Activated T-helper 2 cell treated with anti-CD3 and anti-CD28 coated beads, Interferon-gamma antibody, Interleukin-2, Interleukin-4, amounts not matched to agents 10 μg/mL and 5 μg/mL and 100 μg/mL, durations not matched to agents 14 hours and 24 hours and 36 hours (primary cell): ENCODE data around the gene PSMB1. TPM values are rescaled to one million over a fixed set of nuclear protein-coding genes. Genes with fewer than 3 reads are reported as not detected.
"Not testable (repeated sequence)": the region's sequence is repeated elsewhere in the genome, so short reads cannot be mapped to it uniquely, and the experiment has no call there.

Experiments
- DNase-seq: peaks from one replicate; pipeline ENCODE4 v3.0.0; 2021; ENCODE audit warnings: low spot score
- H3K27ac Mint-ChIP-seq: one replicate; pipeline ENCODE4 v1.8.0; 2021; ENCODE audit warnings: mixed read lengths
- H3K27me3 Mint-ChIP-seq: one replicate; pipeline ENCODE4 v1.8.0; 2021; ENCODE audit warnings: low read depth, mixed read lengths
- H3K36me3 Mint-ChIP-seq: one replicate; pipeline ENCODE4 v1.8.0; 2021; ENCODE audit warnings: low read depth, mixed read lengths
- H3K4me1 Mint-ChIP-seq: one replicate; pipeline ENCODE4 v1.8.0; 2021; ENCODE audit warnings: low read depth, mixed read lengths
- H3K4me3 Mint-ChIP-seq: one replicate; pipeline ENCODE4 v1.8.0; 2021; ENCODE audit warnings: low read depth, mild to moderate bottlenecking, moderate library complexity, mixed read lengths
- H3K9me3 Mint-ChIP-seq: one replicate; pipeline ENCODE4 v1.8.0; 2021; ENCODE audit warnings: mixed read lengths
- intact Hi-C: fragments of 100-400 bp; cut with micrococcal nuclease; formaldehyde crosslinking; loops from one replicate; pipeline ENCODE4 v1.15.1; 2023
- total RNA-seq: library from RNA; stranded (reverse); gene quantifications from 2 replicates; pipeline ENCODE4 v1.2.3, GENCODE V29; 2022

The PSMB1 gene
- total RNA-seq, 1 donor from 2014 or later, result 277 TPM

GRCh38 chr6:170507728-170508127, 45.4 kb downstream of the PSMB1 start:
- H3K9me3 Mint-ChIP-seq, H3K27ac Mint-ChIP-seq, H3K4me1 Mint-ChIP-seq, H3K4me3 Mint-ChIP-seq, intact Hi-C loops, H3K27me3 Mint-ChIP-seq, DNase-seq, H3K36me3 Mint-ChIP-seq: not testable (repeated sequence)

DNA sequence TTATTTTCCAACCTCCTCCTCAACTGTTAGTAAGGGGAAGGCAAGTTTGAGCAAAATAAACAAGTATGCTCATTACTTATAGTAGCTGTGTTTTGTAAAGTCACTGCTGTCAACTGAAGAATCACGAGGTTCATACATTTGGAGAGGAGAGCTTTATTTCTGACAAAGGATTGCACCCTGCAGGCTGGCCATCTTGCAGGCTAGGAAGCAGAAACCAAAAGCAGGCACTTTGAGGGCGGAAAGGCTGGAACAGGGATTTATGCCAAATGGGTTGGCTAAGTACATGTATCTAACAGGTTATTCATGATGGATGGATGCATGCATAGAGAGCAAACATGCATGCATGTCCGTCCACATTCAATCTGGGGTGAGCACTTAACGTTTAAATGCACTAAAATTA, 46.7 kb downstream of the PSMB1 start:
- Mint-ChIP-seq H3K36me3 (no peaks in the 10 kb centered on the region), H3K9me3 (peaks cover 16% of the 10 kb centered on the region), H3K27me3 (peaks cover 10% of the 10 kb centered on the region), H3K4me1 (no peaks in the 10 kb centered on the region), H3K27ac (no peak overlapping the region), H3K4me3 (no peak overlapping the region)
- intact Hi-C loops, result no loop called here
- DNase-seq, result no peak

- DNase-seq, result no peak
- intact Hi-C loops, result no loop called here
- Mint-ChIP-seq H3K27me3 (peaks cover 14% of the 10 kb centered on the region), H3K4me3 (no peak overlapping the region), H3K9me3 (peaks cover 28% of the 10 kb centered on the region), H3K27ac (no peak overlapping the region), H3K4me1 (no peaks in the 10 kb centered on the region), H3K36me3 (no peaks in the 10 kb centered on the region)
These were observed 47.8 kb downstream of the PSMB1 start for GRCh38 chr6:170505306-170505705.

GRCh38 chr6:170504479-170504878, 48.6 kb downstream of the PSMB1 start:
- Mint-ChIP-seq H3K36me3 (no peaks in the 10 kb centered on the region), H3K4me3 (no peak overlapping the region)

GRCh38 chr6:170503414-170503761, 49.7 kb downstream of the PSMB1 start:
- H3K4me3 Mint-ChIP-seq, result no peak overlapping the region
- no peaks in the 10 kb centered on the region for H3K36me3 Mint-ChIP-seq
- H3K27me3 Mint-ChIP-seq, result peaks cover 10% of the 10 kb centered on the region
- DNase-seq, result no peak
- H3K27ac Mint-ChIP-seq, result no peak overlapping the region
- H3K4me1 Mint-ChIP-seq, result no peaks in the 10 kb centered on the region
- intact Hi-C loops, result no loop called here
- H3K9me3 Mint-ChIP-seq, result peaks cover 28% of the 10 kb centered on the region

More at GRCh38 chr6:170504479-170504878, 48.6 kb downstream of the PSMB1 start:
- no peak for DNase-seq
- intact Hi-C loops, result no loop called here
- Mint-ChIP-seq H3K27me3 (peaks cover 10% of the 10 kb centered on the region), H3K9me3 (peaks cover 28% of the 10 kb centered on the region), H3K4me1 (no peaks in the 10 kb centered on the region), H3K27ac (no peak overlapping the region)

GRCh38 chr6:170502733-170503413, 50.2 kb downstream of the PSMB1 start:
- H3K27me3 Mint-ChIP-seq, DNase-seq, H3K27ac Mint-ChIP-seq, H3K4me3 Mint-ChIP-seq, H3K36me3 Mint-ChIP-seq, intact Hi-C loops, H3K4me1 Mint-ChIP-seq: not testable (repeated sequence)
- H3K9me3 Mint-ChIP-seq, result peaks cover 28% of the 10 kb centered on the region

DNA sequence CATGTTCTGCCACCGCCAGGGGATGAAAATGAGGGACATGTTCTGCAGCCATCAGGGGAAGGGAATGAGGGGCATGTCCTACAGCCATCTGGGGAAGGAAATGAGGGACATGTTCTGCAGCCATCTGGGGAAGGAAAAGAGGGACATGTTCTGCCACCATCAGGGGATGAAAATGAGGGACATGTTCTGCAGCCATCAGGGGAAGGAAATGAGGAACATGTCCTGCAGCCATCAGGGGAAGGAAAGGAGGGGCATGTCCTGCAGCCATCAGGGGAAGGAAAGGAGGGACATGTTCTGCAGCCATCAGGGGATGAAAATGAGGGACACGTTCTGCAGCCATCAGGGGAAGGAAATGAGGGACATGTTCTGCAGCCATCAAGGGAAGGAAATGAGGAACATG, 50.8 kb downstream of the PSMB1 start:
- H3K36me3 Mint-ChIP-seq, H3K4me3 Mint-ChIP-seq, DNase-seq, H3K4me1 Mint-ChIP-seq, intact Hi-C loops, H3K27ac Mint-ChIP-seq: not testable (repeated sequence)
- H3K9me3 Mint-ChIP-seq, result peaks cover 28% of the 10 kb centered on the region
- H3K27me3 Mint-ChIP-seq, result peaks cover 12% of the 10 kb centered on the region

GRCh38 chr6:170500955-170501590, 52.0 kb downstream of the PSMB1 start:
- Mint-ChIP-seq H3K9me3 (peaks cover 28% of the 10 kb centered on the region), H3K4me3 (no peak overlapping the region), H3K36me3 (no peaks in the 10 kb centered on the region), H3K27ac (no peak overlapping the region), H3K4me1 (no peaks in the 10 kb centered on the region), H3K27me3 (peaks cover 17% of the 10 kb centered on the region)
- DNase-seq, result no peak
- intact Hi-C loops, result no loop called here

DNA sequence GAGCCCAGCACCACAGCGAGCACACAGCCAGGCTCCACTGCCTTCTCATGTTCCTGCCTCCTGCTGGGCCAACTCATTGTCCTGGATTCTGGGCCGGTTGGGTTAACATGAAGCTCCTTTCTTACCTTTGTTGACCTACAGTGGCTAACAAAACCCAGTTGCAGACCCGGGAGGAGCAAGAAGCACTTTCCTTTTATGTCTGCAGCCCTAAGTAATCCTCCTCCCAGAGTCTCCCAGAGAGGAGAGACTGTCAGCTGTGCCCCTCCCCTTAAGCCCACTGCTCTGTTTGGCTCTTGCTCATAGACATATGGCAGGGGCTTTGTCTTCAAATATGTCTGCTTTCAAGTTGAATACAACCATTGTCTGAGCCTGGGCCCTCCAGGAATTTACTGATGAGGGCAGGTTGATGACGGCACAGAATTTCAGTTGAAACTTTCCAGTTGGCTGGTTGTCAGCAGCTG, 55.2 kb downstream of the PSMB1 start:
- intact Hi-C loops, result no loop called here
- no peak for DNase-seq
- no peaks in the 10 kb centered on the region for H3K4me1 Mint-ChIP-seq
- no peak overlapping the region for H3K4me3 Mint-ChIP-seq
- peaks cover 22% of the 10 kb centered on the region for H3K9me3 Mint-ChIP-seq
- H3K27ac Mint-ChIP-seq, result no peak overlapping the region
- H3K27me3 Mint-ChIP-seq, result peaks cover 24% of the 10 kb centered on the region
- H3K36me3 Mint-ChIP-seq, result no peaks in the 10 kb centered on the region

DNA sequence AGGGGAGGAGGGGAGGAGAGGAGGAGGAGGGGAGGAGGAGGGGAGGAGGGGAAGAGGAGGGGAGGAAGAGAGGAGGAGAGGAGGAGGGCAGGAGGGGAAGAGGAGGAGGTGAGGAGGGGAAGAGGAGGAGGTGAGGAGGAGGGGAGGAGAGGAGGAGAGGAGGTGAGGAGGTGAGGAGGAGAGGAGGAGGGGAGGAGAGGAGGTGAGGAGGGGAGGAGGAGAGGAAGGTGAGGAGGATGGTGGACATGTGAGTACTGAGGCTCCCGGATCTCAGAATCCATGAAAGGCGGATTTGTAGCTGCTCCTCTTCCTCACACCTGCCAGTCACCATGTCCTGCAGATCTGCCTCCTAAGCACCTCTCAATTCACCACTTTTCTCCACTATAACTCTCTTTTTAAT, 59.8 kb downstream of the PSMB1 start:
- DNase-seq, result no peak
- no peaks in the 10 kb centered on the region for H3K4me1 Mint-ChIP-seq
- peaks cover 25% of the 10 kb centered on the region for H3K27me3 Mint-ChIP-seq
- H3K27ac Mint-ChIP-seq, result no peak overlapping the region
- H3K36me3 Mint-ChIP-seq, result no peaks in the 10 kb centered on the region
- no peak overlapping the region for H3K4me3 Mint-ChIP-seq
- H3K9me3 Mint-ChIP-seq, result no peaks in the 10 kb centered on the region
- intact Hi-C loops, result no loop called here

GRCh38 chr6:170490259-170490658, 62.8 kb downstream of the PSMB1 start:
- Mint-ChIP-seq H3K4me3 (no peak overlapping the region), H3K36me3 (no peaks in the 10 kb centered on the region), H3K4me1 (no peaks in the 10 kb centered on the region), H3K27ac (no peak overlapping the region), H3K27me3 (peaks cover 18% of the 10 kb centered on the region), H3K9me3 (no peaks in the 10 kb centered on the region)
- intact Hi-C loops, result no loop called here
- no peak for DNase-seq

DNA sequence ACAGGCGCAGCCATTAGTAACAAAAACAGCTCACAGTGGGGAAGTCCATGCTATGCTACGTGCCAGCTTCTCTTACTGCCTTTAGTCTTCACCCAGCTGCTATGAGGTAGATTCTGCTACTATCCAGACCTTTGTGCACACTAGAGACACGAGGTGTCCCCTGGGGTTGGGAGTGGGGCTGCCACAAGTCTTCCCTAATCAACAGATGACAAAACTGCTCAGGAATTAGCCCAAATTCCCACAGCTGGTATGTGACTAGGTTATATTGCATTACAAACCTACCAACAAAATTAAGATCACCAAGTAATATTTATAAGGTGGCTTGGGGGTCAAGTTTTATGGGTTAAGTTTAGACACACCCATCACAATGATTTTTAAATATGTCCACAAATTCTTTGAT, 63.3 kb downstream of the PSMB1 start:
- Mint-ChIP-seq H3K4me1 (no peaks in the 10 kb centered on the region), H3K27ac (no peak overlapping the region), H3K9me3 (no peaks in the 10 kb centered on the region), H3K27me3 (peaks cover 18% of the 10 kb centered on the region), H3K4me3 (no peak overlapping the region), H3K36me3 (no peaks in the 10 kb centered on the region)
- DNase-seq, result no peak
- intact Hi-C loops, result no loop called here

DNA sequence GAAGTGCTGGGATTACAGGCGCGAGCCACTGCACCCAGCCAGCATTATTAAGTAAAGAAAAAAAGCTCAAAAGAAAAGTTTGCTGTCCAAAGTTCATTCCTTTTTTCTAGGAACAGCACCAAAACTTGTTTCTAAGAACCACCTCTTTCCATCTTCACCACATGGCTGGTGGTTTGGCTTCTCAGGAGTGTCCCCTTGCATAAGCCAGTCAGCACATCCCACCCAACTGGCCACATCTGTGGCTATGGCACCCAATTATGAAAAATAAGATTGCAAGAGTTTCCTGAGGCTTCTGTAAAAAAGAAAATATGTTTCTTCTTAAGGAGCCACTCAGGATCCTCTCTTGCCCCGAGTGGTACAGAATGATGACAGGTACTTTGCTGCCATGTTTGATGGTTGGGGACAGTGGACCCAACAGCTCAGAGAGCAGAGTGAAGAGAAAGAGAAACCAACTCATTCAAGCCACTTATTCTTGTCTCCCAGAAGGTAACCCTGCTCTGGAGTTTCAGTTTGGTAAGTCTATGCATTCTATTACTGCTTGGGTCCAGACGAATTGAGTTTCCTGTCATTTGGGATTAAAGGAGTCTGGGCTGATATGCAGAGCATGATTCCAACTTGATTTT, 65.3 kb downstream of the PSMB1 start:
- Mint-ChIP-seq H3K27me3 (peaks cover 10% of the 10 kb centered on the region), H3K9me3 (no peaks in the 10 kb centered on the region), H3K36me3 (no peaks in the 10 kb centered on the region), H3K4me1 (no peaks in the 10 kb centered on the region), H3K4me3 (no peak overlapping the region), H3K27ac (no peak overlapping the region)
- DNase-seq, result no peak
- intact Hi-C loops, result no loop called here
